ENCODE measurements around the gene CDK9. TPM values are rescaled to one million over a fixed set of nuclear protein-coding genes. Genes with fewer than 3 reads are reported as not detected.

The CDK9 gene
- total RNA-seq, 4 donors from 2014 or later: 60.7 to 96.3 (median 70.7) TPM

DNA sequence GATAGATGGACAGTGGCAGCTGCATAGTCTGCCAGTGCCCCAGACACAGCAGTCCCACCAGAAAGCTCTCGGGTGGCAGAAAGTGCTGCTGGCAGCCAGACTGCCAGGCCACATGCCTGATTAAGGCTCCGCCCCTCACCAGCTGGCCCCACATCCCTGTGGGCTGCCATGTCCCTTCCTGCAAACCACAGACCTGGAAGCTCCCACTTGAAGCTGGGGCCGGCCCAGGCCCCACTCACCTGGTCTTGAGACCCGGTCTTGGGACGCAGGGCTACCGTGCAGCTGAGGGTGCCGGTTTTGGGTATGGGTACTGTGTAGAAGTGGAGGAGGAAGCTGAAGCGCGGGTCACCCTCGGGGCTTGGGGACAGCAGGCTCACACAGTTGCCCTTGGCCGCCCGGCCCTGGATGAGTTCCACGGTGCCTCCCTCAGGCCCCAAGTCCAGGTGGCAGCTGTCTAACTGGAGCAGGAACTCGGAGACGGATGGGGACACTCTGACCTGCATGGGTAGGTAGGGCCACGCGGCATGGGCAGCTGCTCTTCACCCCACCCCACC, 32.1 kb downstream of the CDK9 start:
- intact Hi-C loops (cut with DNase I; ENCODE audit: low total_unique reads): no loop called here
- 76 to 81% methylated on average over 16 to 17 of the region's 17 CpGs for WGBS, 2 donors
- no peak overlapping the region for H3K4me3 ChIP-seq (ENCODE audit: low read depth, poor library complexity, severe bottlenecking)
- DNase-seq (ENCODE audit: low spot score in 2 of 2): no peak
- TF ChIP-seq POLR2A (IDR thresholded peaks at IDR 0.05): no peak
- TF ChIP-seq CTCF (IDR thresholded peaks at IDR 0.05): no peak

DNA sequence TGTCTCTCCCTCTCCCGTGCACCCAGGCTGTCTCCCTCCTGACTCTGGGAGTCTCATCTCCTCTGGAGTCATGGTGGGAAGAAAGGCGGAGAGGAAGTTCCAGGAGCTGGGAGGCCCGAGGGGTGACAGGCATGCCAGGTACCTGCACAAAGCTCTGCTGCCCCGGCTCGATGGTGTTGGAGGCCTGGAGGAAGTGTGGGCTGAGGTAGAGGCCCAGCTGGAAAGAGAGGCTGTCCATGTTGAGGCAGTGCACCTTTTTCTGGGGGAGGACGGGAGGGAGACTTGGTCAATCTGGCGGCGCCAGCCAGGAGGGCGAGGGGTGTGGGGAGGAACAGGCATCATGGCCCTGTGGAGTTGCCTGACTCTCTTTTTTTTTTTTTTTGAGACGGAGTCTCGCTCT, 32.7 kb downstream of the CDK9 start:
- no peak for DNase-seq (ENCODE audit: low spot score in 2 of 2)
- intact Hi-C loops (cut with DNase I; ENCODE audit: low total_unique reads): no loop called here
- WGBS, 2 donors: 89 to 94% methylated on average over 11 of the region's 11 CpGs
- TF ChIP-seq CTCF (IDR thresholded peaks at IDR 0.05) (no peak), POLR2A (IDR thresholded peaks at IDR 0.05) (no peak)
- no peak overlapping the region for H3K4me3 ChIP-seq (ENCODE audit: low read depth, poor library complexity, severe bottlenecking)

GRCh38 chr9:127822108-127822507, 36.3 kb downstream of the CDK9 start:
- intact Hi-C loops (cut with DNase I; ENCODE audit: low total_unique reads): no loop called here
- TF ChIP-seq POLR2A (IDR thresholded peaks at IDR 0.05) (no peak), CTCF (IDR thresholded peaks at IDR 0.05) (no peak)

GRCh38 chr9:127825319-127826051, 39.7 kb downstream of the CDK9 start:
- no peak for DNase-seq (ENCODE audit: low spot score in 2 of 2)
- WGBS, 2 donors: 56 to 63% methylated on average over 24 to 42 of the region's 42 CpGs
- intact Hi-C loops (cut with DNase I; ENCODE audit: low total_unique reads): no loop called here
- H3K4me3 ChIP-seq (ENCODE audit: low read depth, poor library complexity, severe bottlenecking): no peak overlapping the region
- TF ChIP-seq POLR2A (IDR thresholded peaks at IDR 0.05) (no peak), CTCF (IDR thresholded peaks at IDR 0.05) (no peak)

More at GRCh38 chr9:127822108-127822507, 36.3 kb downstream of the CDK9 start:
- DNase-seq (ENCODE audit: low spot score in 2 of 2): no peak
- H3K4me3 ChIP-seq (ENCODE audit: low read depth, poor library complexity, severe bottlenecking): no peak overlapping the region
- WGBS, 2 donors: 60 to 69% methylated on average over 4 of the region's 4 CpGs

DNA sequence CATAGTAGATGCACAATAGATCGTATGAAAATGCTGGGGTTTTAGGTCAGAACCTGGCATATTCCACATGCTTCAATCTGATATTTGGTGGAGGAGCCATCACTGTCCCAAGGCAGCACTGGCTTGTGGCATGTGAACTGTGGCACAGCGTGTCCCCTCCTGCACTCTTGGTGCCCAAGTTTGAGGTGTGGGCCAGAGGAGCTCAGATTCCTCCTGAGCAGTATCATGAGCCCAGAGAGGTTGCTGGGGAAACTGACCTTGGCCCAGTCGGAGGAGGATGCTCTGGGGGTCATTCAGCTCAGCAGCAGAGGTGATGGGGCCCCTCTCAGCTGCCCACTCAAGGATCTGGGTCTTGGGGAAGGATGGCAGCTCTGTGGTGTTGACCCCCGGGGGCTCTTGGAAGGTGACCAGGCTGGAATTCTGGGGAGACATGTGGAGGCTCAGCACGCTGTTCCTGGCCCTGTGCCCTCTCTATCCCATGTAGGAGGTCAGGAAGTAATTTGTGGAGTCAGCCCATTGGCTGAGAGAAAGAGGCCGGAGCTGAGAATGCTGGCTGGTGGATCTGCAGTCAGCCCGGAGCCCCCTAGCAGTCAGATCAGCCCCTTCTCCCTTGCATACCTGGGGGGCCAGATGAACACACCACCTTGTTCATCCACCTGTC, 40.5 kb downstream of the CDK9 start:
- TF ChIP-seq POLR2A (IDR thresholded peaks at IDR 0.05) (no peak), CTCF (IDR thresholded peaks at IDR 0.05) (no peak)
- no peak overlapping the region for H3K4me3 ChIP-seq (ENCODE audit: low read depth, poor library complexity, severe bottlenecking)
- intact Hi-C loops (cut with DNase I; ENCODE audit: low total_unique reads): no loop called here
- 57 to 60% methylated on average over 7 of the region's 7 CpGs for WGBS, 2 donors
- DNase-seq (ENCODE audit: low spot score in 2 of 2): no peak
